ENCODE results near the gene ZNF362. TPM values are rescaled to one million over a fixed set of nuclear protein-coding genes. Genes with fewer than 3 reads are reported as not detected.
A peak's percentile ranks its signal among the peaks of the same experiment; 100 is the strongest.

The ZNF362 gene
- total RNA-seq, 3 donors from 2014 or later (not counting 1 experiment from before 2014, with no cell fraction given): 34.7 to 39.1 (median 38.3) TPM

DNA sequence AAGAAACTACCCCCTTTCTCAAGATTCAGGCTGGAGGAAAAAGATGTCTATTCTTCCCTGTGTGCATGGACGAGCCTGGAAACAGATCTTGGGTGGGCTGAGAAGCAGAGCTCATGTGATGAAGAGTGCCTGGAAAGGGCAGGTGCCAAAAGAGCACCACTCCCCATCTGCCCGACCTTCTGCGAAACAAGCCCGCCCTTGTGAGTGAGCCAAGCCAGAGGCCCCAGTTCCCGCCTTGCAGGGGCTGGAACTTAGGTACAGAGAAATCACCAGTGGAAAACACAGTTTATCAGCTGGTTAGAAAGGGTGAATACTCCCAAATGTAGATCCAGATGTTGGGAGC, 91.3 kb downstream of the ZNF362 start:
- TF ChIP-seq, protein P1, sequence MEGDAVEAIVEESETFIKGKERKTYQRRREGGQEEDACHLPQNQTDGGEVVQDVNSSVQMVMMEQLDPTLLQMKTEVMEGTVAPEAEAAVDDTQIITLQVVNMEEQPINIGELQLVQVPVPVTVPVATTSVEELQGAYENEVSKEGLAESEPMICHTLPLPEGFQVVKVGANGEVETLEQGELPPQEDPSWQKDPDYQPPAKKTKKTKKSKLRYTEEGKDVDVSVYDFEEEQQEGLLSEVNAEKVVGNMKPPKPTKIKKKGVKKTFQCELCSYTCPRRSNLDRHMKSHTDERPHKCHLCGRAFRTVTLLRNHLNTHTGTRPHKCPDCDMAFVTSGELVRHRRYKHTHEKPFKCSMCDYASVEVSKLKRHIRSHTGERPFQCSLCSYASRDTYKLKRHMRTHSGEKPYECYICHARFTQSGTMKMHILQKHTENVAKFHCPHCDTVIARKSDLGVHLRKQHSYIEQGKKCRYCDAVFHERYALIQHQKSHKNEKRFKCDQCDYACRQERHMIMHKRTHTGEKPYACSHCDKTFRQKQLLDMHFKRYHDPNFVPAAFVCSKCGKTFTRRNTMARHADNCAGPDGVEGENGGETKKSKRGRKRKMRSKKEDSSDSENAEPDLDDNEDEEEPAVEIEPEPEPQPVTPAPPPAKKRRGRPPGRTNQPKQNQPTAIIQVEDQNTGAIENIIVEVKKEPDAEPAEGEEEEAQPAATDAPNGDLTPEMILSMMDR (IDR thresholded peaks at IDR 0.05): no peak
- Histone ChIP-seq H3K27ac (ENCODE audit: low read length) (no peak overlapping the region), H3K4me1 (ENCODE audit: control insufficient read depth, insufficient read depth, low read length) (peaks cover 32% of the 10 kb centered on the region), H3K27me3 (ENCODE audit: control insufficient read depth, insufficient read depth, low read length) (no peaks in the 10 kb centered on the region), H3K4me3 (ENCODE audit: low read length) (no peak overlapping the region), H3K9me3 (ENCODE audit: control insufficient read depth, insufficient read depth, low read length) (no peaks in the 10 kb centered on the region), H3K36me3 (ENCODE audit: control insufficient read depth, insufficient read depth, low read length) (no peaks in the 10 kb centered on the region)
- 90% methylated on average over 5 of the region's 5 CpGs for WGBS (ENCODE audit: insufficient coverage)
- intact Hi-C loops (cut with micrococcal nuclease): no loop called here
- no peak for ATAC-seq
- DNase-seq: no peak
- Mint-ChIP-seq H3K4me1 (peaks cover 39 to 47% of the 10 kb centered on the region in 2 donors), H3K9me3 (no peaks in the 10 kb centered on the region), H3K27ac (peak overlapping the region; percentile 25 to 57), H3K36me3 (no peaks in the 10 kb centered on the region), H3K4me3 (peak overlapping the region; percentile 75), H3K27me3 (ENCODE audit: low read depth in 2 of 2) (no peaks in the 10 kb centered on the region)

DNA sequence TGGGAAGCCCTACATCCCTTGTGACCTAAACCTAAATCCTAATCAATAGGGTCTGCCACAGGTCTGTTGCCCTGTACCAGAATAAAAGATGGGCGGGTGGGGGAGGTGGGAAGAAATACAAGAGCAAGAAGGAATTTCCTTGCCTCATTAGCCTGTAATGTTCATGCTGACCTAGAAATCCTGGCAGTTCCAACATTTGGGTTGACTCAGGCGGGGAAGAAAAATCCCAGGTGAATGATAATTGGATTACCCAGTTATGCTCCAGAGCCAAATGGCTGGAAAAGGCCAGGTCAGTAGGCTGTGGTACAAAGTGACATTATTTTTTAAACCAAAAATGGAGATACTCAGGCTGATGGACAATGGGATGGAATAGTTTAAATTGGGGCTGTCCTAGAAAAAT, 91.9 kb downstream of the ZNF362 start:
- Histone ChIP-seq H3K4me1 (ENCODE audit: control insufficient read depth, insufficient read depth, low read length) (peaks cover 32% of the 10 kb centered on the region), H3K27me3 (ENCODE audit: control insufficient read depth, insufficient read depth, low read length) (no peaks in the 10 kb centered on the region), H3K9me3 (ENCODE audit: control insufficient read depth, insufficient read depth, low read length) (no peaks in the 10 kb centered on the region), H3K27ac (ENCODE audit: low read length) (no peak overlapping the region), H3K4me3 (ENCODE audit: low read length) (peak overlapping the region; percentile 45), H3K36me3 (ENCODE audit: control insufficient read depth, insufficient read depth, low read length) (no peaks in the 10 kb centered on the region)
- no peaks in the 10 kb centered on the region for H3K36me3 Mint-ChIP-seq
- TF ChIP-seq, protein P1 (IDR thresholded peaks at IDR 0.05): no peak
- WGBS (ENCODE audit: insufficient coverage): 93% methylated on average over 2 of the region's 2 CpGs
- no peak for ATAC-seq
- no peaks in the 10 kb centered on the region for H3K9me3 Mint-ChIP-seq
- intact Hi-C loops (cut with micrococcal nuclease): no loop called here
- H3K27me3 Mint-ChIP-seq (ENCODE audit: low read depth in 2 of 2): no peaks in the 10 kb centered on the region
- no peak for DNase-seq
- peaks cover 39 to 44% of the 10 kb centered on the region in 2 donors for H3K4me1 Mint-ChIP-seq
- H3K27ac Mint-ChIP-seq: peak overlapping the region; percentile 61 to 66
- peak overlapping the region; percentile 78 for H3K4me3 Mint-ChIP-seq

DNA sequence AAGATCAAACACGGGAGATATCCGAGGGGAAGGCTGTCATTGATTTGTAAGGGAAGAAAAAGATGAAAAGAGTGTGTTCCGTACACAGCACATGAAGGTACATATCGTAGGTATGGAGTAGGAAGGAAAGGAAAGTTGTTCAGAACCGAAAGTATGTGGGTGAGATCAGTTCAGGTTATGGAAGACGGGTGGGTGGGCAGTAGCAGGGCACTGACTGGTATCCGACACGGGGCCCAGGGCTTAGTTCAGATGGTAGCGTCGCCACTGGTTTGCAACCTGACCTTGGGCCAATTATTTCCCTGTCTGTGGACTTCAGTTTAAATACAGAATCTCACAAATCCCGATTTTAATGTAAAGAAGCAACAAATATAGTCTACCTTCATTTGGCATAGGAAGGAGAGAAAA, 92.4 kb downstream of the ZNF362 start:
- H3K27me3 Mint-ChIP-seq (ENCODE audit: low read depth in 2 of 2): peaks cover 0 to 2% of the 10 kb centered on the region in 2 donors
- no peaks in the 10 kb centered on the region for H3K36me3 ChIP-seq (ENCODE audit: control insufficient read depth, insufficient read depth, low read length)
- WGBS (ENCODE audit: insufficient coverage): 8% methylated on average over 11 of the region's 11 CpGs
- H3K27ac Mint-ChIP-seq: peak overlapping the region; percentile 61 to 66
- peak overlapping the region; percentile 78 for H3K4me3 Mint-ChIP-seq
- ATAC-seq (no peak), DNase-seq (peak in 1 of 2 donors; percentile 50)
- peaks cover 37 to 42% of the 10 kb centered on the region in 2 donors for H3K4me1 Mint-ChIP-seq
- no peaks in the 10 kb centered on the region for H3K27me3 ChIP-seq (ENCODE audit: control insufficient read depth, insufficient read depth, low read length)
- peak overlapping the region; percentile 45 for H3K4me3 ChIP-seq (ENCODE audit: low read length)
- no peaks in the 10 kb centered on the region for H3K9me3 ChIP-seq (ENCODE audit: control insufficient read depth, insufficient read depth, low read length)
- TF ChIP-seq, protein P1 (IDR thresholded peaks at IDR 0.05): no peak
- intact Hi-C loops (cut with micrococcal nuclease): no loop called here
- H3K9me3 Mint-ChIP-seq: no peaks in the 10 kb centered on the region
- H3K27ac ChIP-seq (ENCODE audit: low read length): peak overlapping the region; percentile 30
- peaks cover 30% of the 10 kb centered on the region for H3K4me1 ChIP-seq (ENCODE audit: control insufficient read depth, insufficient read depth, low read length)
- H3K36me3 Mint-ChIP-seq: no peaks in the 10 kb centered on the region

DNA sequence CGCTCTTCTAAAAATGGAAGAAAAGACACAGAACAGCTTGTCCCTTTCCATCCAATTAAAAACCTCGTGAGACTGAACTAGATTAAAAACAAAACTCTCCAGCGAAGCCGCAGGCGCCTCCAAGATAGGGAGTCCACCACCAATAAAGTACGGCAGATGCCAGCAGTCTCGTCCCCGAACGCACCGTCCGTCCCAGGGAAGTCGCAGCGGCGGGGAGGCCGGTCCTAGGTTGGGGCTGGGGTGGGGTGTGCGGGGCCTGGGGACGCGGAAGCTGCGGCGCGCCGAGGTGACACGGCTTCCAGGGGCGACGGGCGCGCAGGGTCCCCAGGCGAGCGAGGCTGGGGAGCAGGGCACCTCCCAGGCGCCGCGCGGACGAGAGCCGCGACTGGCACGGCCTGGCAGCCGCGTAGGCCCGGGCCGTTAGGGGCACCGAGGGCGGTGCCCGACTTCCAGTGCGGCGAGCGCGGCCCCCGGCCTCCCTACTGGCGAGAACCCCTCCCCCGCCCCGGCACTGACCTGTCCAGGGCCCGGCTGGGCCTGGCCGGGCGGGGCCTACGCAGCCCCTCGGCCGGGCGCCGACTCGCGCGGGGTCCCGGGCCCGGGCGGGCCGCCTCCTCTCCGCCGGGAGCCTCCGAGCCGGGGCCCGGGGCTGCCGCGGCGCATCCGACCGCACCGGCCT, 92.9 kb downstream of the ZNF362 start:
- ATAC-seq (peak; percentile 35 to 42 (median 37)), DNase-seq (peak; percentile 36 to 68)
- H3K4me1 ChIP-seq (ENCODE audit: control insufficient read depth, insufficient read depth, low read length): peaks cover 30% of the 10 kb centered on the region
- Mint-ChIP-seq H3K27ac (peak overlapping the region; percentile 61 to 66), H3K4me1 (peaks cover 34 to 36% of the 10 kb centered on the region in 2 donors), H3K36me3 (no peaks in the 10 kb centered on the region), H3K4me3 (peak overlapping the region; percentile 78), H3K9me3 (no peaks in the 10 kb centered on the region), H3K27me3 (ENCODE audit: low read depth in 2 of 2) (peaks cover 0 to 2% of the 10 kb centered on the region in 2 donors)
- H3K27me3 ChIP-seq (ENCODE audit: control insufficient read depth, insufficient read depth, low read length): no peaks in the 10 kb centered on the region
- TF ChIP-seq, protein P1 (IDR thresholded peaks at IDR 0.05): no peak
- peak overlapping the region; percentile 30 for H3K27ac ChIP-seq (ENCODE audit: low read length)
- intact Hi-C loops (cut with micrococcal nuclease): no loop called here
- peak overlapping the region; percentile 45 for H3K4me3 ChIP-seq (ENCODE audit: low read length)
- H3K36me3 ChIP-seq (ENCODE audit: control insufficient read depth, insufficient read depth, low read length): no peaks in the 10 kb centered on the region
- WGBS (ENCODE audit: insufficient coverage): under 1% methylated on average over 77 of the region's 78 CpGs
- no peaks in the 10 kb centered on the region for H3K9me3 ChIP-seq (ENCODE audit: control insufficient read depth, insufficient read depth, low read length)
